Measurements from ENCODE around the gene CNPY4. TPM values are rescaled to one million over a fixed set of nuclear protein-coding genes. Genes with fewer than 3 reads are reported as not detected.

The CNPY4 gene
- total RNA-seq, 6 experiments from 2014 or later, result 24.4 to 32.4 (median 26.3) TPM

DNA sequence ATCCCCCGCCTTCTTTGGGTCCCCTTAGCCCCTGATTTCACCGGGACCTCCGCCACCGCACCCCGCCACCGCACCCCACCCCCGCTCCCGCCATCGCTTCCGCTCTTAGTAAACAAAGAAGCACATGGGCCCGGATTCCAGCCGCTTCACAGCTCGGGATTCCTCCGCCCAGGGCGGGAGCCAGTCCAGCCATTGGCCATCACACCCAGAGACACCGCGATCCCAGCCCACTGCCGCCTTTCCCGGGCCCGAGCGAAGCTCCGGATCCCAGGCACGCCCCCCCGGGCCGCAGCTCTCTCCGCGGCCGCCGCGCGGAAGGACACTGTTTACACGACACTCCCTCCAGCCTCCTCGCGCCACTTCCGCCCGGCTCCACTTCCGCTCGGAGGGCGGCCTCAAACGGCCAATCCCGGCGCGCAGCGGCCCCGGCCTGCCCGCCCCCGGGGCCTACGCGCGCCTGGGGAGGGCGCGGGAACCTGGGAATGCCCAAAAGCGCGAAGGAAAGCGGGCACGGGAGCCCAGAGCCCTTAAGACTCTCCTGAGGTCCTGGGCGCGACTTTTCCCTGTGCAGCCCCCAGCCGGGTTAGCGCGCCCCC is 18.9 kb upstream of the CNPY4 start:
- TF ChIP-seq, protein P1, sequence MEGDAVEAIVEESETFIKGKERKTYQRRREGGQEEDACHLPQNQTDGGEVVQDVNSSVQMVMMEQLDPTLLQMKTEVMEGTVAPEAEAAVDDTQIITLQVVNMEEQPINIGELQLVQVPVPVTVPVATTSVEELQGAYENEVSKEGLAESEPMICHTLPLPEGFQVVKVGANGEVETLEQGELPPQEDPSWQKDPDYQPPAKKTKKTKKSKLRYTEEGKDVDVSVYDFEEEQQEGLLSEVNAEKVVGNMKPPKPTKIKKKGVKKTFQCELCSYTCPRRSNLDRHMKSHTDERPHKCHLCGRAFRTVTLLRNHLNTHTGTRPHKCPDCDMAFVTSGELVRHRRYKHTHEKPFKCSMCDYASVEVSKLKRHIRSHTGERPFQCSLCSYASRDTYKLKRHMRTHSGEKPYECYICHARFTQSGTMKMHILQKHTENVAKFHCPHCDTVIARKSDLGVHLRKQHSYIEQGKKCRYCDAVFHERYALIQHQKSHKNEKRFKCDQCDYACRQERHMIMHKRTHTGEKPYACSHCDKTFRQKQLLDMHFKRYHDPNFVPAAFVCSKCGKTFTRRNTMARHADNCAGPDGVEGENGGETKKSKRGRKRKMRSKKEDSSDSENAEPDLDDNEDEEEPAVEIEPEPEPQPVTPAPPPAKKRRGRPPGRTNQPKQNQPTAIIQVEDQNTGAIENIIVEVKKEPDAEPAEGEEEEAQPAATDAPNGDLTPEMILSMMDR (IDR thresholded peaks at IDR 0.05), result 0 out of 2 replicates have a peak, but pooled peaks have one; percentile 12
- H3K4me3 Mint-ChIP-seq, result peak overlapping the region; percentile 90
- peak; percentile 99 for DNase-seq
- peaks cover 54% of the 10 kb centered on the region for H3K36me3 Mint-ChIP-seq (ENCODE audit: low read depth)
- peaks cover 48% of the 10 kb centered on the region for H3K4me1 Mint-ChIP-seq (ENCODE audit: low read depth)
- peak overlapping the region; percentile 91 for H3K27ac Mint-ChIP-seq
- H3K9me3 Mint-ChIP-seq, result no peaks in the 10 kb centered on the region
- peaks cover 2% of the 10 kb centered on the region for H3K27me3 Mint-ChIP-seq (ENCODE audit: insufficient read depth)

DNA sequence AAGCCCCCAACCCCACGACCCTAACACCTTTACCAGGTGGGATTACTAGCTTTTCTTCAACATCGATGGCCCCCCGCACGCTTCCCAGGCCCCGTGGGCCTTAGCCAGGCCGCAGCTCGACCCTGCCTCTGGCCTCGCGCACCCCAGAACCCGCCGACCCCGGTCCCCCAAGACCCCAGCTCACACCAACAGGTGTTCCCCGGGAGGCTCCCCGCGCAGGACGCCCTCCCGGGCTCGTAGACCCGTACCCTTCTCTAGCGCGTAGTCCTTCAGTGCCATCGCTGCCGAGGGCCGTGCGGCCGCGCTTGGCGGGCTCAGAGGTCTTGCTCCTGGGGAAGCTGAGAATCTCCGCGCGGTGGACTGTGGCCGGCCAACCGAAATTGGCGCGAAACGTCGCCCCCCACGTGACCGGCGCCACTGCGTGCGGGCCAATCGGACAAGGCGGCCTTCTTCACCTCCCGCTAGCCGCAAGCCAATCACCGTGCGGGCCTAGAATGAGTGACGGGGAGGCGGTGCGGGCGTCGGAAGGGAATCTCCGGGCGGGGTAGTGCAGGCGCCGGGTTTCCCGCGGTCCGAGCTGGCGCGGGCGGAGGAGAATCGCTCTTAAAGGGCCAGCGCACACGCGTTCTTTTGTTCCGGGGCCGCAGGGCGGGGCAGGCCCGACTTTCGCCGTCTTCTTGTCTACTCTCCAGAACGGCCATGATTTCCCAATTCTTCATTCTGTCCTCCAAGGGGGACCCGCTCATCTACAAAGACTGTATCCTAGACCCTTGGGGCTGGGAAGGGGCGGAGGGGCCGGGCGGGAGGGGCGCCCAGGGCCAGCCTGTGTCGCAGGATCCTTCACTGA is 18.2 kb upstream of the CNPY4 start, which contains the start of the genes AP4M1 and MCM7:
TSS of gene AP4M1 (plus strand) at position 628 of the 847 bp plus-strand sequence. CDS start at position 700, 72 bp downstream.
TSS of gene MCM7 (minus strand) at position 382 of the 847 bp plus-strand sequence. CDS start at position 279, 103 bp downstream.
- H3K36me3 Mint-ChIP-seq (ENCODE audit: low read depth), result peaks cover 47% of the 10 kb centered on the region

DNA sequence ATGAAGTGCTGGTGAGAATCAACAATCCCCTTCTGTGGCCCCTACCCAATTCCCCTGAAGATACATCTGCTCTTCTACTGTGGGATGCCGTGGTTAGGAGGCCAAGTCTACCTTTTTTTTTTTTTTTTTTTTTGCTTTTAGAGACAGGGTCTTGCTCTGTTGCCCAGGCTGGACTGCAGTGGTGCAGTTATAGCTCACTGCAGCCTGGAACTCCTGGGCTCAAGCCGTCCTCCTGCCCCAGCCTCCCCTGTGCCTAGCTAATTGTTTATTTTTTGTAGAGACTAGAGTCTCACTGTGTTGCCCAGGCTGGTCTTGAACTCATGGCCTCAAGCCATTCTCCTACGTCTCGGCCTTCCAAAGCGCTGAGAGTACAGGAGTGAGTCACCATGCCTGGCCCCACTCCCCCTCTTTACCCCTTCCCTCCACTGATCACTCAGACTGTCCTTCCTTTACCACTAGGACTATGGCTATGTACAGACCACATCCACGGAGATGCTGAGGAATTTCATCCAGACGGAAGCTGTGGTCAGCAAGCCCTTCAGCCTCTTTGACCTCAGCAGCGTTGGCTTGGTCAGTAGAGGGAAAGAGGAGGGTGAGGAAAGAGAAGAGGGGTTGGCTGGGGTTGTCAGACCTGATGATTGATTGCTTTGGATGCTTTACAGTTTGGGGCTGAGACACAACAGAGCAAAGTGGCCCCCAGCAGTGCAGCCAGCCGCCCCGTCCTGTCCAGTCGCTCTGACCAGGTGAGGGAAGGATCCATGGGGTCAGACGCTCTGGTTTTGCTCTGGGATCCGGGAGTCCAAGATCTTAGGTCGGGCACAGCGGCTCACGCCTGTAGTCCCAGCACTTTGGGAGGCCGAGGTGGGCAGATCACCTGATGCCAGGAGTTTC is 16.2 kb upstream of the CNPY4 start:
- H3K4me3 Mint-ChIP-seq, result peak overlapping the region; percentile 90
- H3K4me1 Mint-ChIP-seq (ENCODE audit: low read depth), result peaks cover 40% of the 10 kb centered on the region
- H3K27ac Mint-ChIP-seq, result peak overlapping the region; percentile 91
- H3K27me3 Mint-ChIP-seq (ENCODE audit: insufficient read depth), result peaks cover 2% of the 10 kb centered on the region; the same call in 1 of the 2 replicates
- TF ChIP-seq, protein P1 (IDR thresholded peaks at IDR 0.05), result no peak
- H3K36me3 Mint-ChIP-seq (ENCODE audit: low read depth), result peaks cover 39% of the 10 kb centered on the region
- peak; percentile 93 for DNase-seq
- no peaks in the 10 kb centered on the region for H3K9me3 Mint-ChIP-seq

More for the DNA sequence above, 18.2 kb upstream of the CNPY4 start, which contains the start of the genes AP4M1 and MCM7:
- peak within 1 kb of the TSS; percentile 90 for H3K4me3 Mint-ChIP-seq
- H3K9me3 Mint-ChIP-seq, result no peaks in the 10 kb centered on the region
- H3K27me3 Mint-ChIP-seq (ENCODE audit: insufficient read depth), result peaks cover 2% of the 10 kb centered on the region
- peak within 1 kb of the TSS; percentile 91 for H3K27ac Mint-ChIP-seq
- peak; percentile 99 for DNase-seq
- TF ChIP-seq, protein P1 (IDR thresholded peaks at IDR 0.05), result 0 out of 2 replicates have a peak, but pooled peaks have one; percentile 3
- H3K4me1 Mint-ChIP-seq (ENCODE audit: low read depth), result peaks cover 45% of the 10 kb centered on the region

DNA sequence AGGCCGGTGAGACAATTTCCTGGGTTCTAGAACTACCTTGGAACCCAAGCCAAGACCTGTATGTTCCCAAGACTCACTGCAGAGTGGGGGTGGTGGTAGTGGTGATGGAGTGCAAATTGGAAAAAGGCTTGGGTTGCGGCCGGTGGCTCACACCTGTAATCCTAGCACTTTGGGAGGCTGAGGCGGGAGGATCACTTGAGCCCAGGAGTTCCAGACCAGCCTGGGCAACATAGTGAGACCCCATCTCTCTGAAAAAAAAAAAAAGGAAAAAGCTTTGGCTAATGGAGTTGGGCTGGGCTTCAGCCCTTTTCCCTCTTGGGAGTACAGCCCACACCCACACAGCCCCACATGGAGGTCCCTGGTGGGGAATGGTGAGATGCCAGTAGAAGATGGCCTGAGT is 13.9 kb upstream of the CNPY4 start:
- peaks cover 25% of the 10 kb centered on the region for H3K36me3 Mint-ChIP-seq (ENCODE audit: low read depth)
- DNase-seq, result no peak
- peaks cover 20% of the 10 kb centered on the region for H3K4me1 Mint-ChIP-seq (ENCODE audit: low read depth)
- H3K4me3 Mint-ChIP-seq, result no peak overlapping the region
- peaks cover 2% of the 10 kb centered on the region; the same call in 1 of the 2 replicates for H3K27me3 Mint-ChIP-seq (ENCODE audit: insufficient read depth)
- TF ChIP-seq, protein P1 (IDR thresholded peaks at IDR 0.05), result no peak
- no peaks in the 10 kb centered on the region for H3K9me3 Mint-ChIP-seq
- no peak overlapping the region for H3K27ac Mint-ChIP-seq

DNA sequence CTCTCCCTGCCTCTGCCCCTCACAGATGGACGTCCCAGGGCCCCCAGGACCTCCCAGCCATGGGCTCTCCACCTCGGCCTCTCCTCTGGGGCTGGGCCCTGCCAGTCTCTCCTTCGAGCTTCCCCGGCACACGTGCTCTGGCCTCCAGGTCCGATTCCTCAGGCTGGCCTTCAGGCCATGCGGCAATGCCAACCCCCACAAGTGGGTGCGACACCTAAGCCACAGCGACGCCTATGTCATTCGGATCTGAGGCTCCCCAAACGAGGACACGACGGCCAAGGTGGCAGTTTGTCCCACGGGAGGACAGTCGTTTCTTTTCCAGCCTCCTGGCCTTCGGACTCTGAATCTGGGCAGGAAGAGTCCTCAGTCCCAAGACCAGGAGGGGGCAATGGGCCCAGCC is 12.8 kb upstream of the CNPY4 start:
- Mint-ChIP-seq H3K27me3 (ENCODE audit: insufficient read depth) (no peaks in the 10 kb centered on the region), H3K27ac (no peak overlapping the region), H3K36me3 (ENCODE audit: low read depth) (peaks cover 33% of the 10 kb centered on the region), H3K4me3 (no peak overlapping the region), H3K9me3 (no peaks in the 10 kb centered on the region), H3K4me1 (ENCODE audit: low read depth) (peaks cover 20% of the 10 kb centered on the region)
- DNase-seq, result no peak
- TF ChIP-seq, protein P1 (IDR thresholded peaks at IDR 0.05), result no peak

Measured in HFFc6 (cell line).